Activated CD4-positive, CD25-positive, alpha-beta regulatory T cell (primary cell): ENCODE data around the gene LRRC63.
"Not testable (repeated sequence)": the region's sequence is repeated elsewhere in the genome, so short reads cannot be mapped to it uniquely, and the experiment has no call there.

Source experiments
- DNase-seq, 4 experiments: peaks; one replicate each; lab custom pipeline; 2025; lab: John Stamatoyannopoulos, UW

LRRC63 gene

GRCh38 chr13:46265292-46265691 lies 53.6 kb downstream of the LRRC63 start:
- DNase-seq = no peak

- no peak for DNase-seq
Observed at GRCh38 chr13:46267166-46267565, 55.4 kb downstream of the LRRC63 start.

- no peak for DNase-seq
Observed at GRCh38 chr13:46270416-46270815, 58.7 kb downstream of the LRRC63 start.

DNA sequence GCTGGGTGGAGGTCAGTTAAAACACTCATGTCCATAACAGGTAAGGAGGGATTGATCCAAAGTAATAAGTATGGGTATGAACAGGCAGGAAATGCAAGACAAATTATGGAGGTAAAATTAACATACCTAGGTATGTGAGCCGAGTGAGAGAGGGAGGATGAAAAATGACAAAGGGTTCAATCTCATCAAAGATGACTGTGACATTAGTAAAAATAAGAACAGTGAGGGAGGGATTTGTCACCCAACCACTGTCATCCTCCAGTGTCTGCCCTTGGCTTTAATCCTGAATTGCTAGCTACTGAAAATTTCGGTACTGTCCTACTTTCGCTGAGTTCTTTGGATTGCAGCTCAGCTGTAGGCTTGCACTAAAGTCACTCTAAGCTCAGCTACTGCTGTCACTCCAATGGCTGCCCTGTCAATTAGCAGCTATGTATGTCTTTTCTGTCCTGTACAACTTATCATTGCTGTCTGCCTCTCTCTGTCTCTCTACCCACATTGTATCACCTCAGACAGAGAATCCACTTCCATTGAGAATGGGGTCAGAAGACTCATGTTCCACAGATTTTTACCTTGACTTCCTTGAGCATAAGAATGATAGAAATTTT lies 62.5 kb downstream of the LRRC63 start:
- DNase-seq = no peak

- DNase-seq = no peak
Observed at GRCh38 chr13:46278474-46278873, 66.7 kb downstream of the LRRC63 start.

DNA sequence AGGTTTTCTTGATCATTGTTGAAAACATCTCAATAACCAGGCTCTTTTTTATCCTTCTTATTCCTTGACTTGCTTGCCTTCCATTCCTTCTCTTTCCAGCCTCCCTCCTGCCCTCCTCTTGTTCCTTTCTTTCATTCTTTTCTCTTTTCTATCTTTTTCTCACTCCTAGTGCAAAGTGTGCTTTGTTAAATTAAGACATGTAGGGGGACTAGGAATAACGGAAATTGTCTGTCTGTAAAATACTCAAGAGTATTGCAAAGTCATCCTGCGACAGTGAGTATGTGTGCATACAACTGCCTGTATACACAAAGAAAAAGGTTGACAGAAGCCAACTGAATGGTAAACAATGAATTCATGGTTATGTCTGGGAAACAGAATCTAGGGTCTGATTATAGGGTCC lies 70.1 kb downstream of the LRRC63 start:
- DNase-seq = no peak

DNA sequence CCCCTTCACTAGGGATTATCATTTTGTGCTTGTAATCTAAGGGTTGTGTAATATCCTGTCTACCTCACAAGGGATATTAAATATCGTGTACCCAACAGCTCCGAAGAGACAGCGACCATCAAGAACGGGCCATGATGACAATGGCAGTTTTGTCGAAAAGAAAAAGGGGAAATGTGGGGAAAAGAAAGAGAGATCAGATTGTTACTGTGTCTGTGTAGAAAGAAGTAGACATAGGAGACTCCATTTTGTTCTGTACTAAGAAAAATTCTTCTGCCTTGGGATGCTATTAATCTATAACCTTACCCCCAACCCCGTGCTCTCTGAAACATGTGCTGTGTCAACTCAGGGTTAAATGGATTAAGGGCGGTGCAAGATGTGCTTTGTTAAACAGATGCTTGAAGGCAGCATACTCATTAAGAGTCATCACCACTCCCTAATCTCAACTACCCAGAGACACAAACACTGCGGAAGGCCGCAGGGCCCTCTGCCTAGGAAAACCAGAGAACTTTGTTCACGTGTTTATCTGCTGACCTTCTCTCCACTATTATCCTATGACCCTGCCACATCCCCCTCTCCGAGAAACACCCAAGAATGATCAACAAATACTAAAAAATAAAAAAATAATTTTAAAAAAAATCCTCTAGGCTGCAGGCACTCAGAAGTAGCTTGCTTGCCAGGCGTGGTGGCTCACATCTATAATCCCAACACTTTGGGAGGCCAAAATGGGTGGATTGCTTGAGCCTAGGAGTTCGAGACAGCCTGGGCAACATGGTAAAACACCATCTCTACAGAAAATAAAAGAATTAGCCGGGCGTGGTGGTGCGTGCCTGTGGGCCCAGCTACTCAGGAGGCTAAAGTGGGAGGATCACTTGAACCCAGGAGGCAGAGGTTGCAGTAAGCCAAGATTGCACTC lies 72.4 kb downstream of the LRRC63 start:
- DNase-seq = not testable (repeated sequence)

DNA sequence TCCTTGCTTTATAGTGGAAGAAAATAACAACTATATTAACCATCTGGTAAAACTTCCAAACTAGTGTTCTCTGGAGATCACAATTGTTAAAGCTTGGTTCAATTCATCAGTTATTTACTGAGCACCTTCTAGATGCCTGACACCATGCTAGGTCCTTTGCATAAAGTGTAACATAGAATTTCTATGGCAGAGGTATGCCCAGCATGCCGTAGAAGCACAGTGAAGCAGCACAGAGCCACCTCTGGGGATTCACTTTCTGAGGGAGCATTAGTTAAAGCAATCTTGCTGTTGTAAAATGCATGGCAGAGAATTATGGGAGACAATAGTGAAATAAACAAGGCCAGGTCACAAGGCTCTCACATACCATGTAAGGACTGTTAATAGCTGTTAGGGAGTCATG lies 75.2 kb downstream of the LRRC63 start:
- no peak for DNase-seq

DNA sequence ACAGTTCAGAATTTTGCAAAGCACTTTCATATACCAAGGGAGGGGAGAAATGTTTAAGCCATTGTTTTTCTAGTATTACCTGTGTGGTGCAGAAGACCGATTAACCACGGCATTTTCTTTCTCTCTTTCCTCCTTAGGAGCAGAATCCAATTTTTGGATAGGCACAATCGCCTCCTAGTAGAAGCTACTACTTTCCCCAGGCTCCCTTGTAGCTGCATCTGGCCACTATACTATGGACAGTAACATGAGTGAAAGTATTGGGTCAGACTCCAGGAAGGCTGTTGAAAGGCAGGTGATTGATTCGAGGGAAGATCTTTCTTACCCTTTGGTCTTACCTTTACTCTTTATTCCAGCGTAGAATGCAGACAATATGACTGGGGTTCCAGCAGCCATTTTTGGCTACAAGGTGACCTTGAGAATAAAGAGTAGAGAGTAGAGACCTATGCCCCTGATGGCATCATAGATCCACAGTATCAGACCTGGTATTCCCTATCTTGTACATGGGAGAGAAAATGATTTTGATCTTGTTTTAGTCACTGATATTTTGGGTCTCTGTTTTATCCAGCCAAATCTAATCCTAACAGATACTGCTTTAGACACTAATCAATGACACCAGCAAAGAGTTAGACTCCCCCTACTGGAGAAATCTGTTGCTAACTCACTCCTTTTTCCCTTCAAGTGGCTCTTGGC lies 77.0 kb downstream of the LRRC63 start:
- no peak for DNase-seq

DNA sequence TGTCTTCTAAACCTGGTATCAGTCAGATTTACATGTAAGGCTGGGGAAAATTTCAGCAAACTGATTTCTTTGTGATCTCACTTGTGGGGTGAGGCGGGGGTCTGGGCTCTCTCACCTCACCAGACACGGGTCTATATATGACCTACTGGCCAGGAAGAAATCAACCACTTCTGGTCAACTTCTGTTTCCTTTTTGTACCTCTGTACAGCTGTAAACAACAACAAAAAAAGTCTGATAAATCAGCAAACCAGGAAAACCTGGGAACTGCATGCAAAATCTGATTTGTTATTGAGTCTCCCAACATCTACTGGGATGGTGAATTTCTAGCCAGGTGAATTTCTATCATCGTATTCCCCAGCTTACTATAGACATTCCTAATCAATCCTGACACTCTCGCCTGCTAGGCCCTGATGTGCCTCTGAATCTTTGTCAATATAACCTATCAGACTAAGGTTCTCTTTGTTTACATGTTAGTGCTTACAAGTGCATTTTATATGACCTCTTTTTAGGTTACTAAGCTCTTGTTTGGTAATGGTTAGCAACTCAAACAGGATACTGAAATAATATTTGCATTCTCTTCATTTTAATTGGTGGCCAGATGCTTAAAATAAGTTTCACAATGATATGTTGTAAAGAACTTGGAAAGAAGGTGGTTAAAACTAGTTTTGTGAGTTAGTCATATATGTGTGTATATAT lies 77.7 kb downstream of the LRRC63 start:
- no peak for DNase-seq

GRCh38 chr13:46290434-46290833 lies 78.7 kb downstream of the LRRC63 start:
- DNase-seq = no peak

GRCh38 chr13:46293436-46293835 lies 81.7 kb downstream of the LRRC63 start:
- DNase-seq = no peak

GRCh38 chr13:46295491-46296114 lies 83.9 kb downstream of the LRRC63 start:
- DNase-seq = peak in 1 of 4 experiments; percentile 2

DNA sequence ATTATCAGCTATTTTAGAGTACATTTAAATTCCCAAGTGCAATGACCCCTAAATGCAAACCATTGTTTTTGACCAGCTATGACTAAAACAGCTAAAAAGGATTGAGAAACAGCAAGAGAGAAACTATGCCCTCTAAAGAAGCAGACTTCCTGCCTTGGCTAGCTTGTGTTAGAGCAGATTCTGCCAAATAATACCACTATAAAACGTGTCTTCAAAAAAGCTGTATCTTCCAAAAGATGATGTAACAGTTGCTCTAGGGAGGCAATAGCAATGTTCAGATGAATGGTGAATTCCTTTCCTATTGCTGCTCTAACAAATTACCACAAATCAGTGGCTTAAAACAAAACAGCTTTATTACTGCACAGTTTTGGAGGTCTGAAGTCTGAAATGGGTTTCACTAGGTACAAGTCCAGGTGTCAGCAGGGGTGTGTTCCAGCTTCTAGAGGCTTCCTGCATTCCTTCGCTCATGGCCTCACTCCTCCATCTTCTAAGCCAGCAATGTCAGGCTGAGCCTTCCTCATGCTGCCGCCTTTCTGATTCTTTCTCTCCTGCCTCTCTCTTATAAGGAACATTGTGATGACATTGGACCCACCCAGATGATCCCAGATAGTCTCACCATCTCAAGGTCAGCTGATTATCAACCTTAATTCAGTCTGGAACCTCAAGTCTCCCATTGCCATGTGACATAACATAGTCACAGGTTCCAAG lies 84.5 kb downstream of the LRRC63 start:
- DNase-seq = no peak

- no peak for DNase-seq
Observed at GRCh38 chr13:46296921-46297320, 85.2 kb downstream of the LRRC63 start.

- no peak for DNase-seq
Observed at GRCh38 chr13:46297361-46297811, 85.7 kb downstream of the LRRC63 start.

GRCh38 chr13:46303742-46304385 lies 92.1 kb downstream of the LRRC63 start:
- DNase-seq = no peak

GRCh38 chr13:46304546-46304945 lies 92.8 kb downstream of the LRRC63 start:
- no peak for DNase-seq

- DNase-seq = no peak
Observed at GRCh38 chr13:46307554-46307953, 95.8 kb downstream of the LRRC63 start.

GRCh38 chr13:46310066-46310465 lies 98.3 kb downstream of the LRRC63 start:
- no peak for DNase-seq

- DNase-seq = no peak
Observed at GRCh38 chr13:46311217-46311616, 99.5 kb downstream of the LRRC63 start.
